ENCODE results near the gene MIER2. TPM values are rescaled to one million over a fixed set of nuclear protein-coding genes. Genes with fewer than 3 reads are reported as not detected.

The MIER2 gene
- total RNA-seq, 1 donor from 2014 or later: 44.5 TPM

DNA sequence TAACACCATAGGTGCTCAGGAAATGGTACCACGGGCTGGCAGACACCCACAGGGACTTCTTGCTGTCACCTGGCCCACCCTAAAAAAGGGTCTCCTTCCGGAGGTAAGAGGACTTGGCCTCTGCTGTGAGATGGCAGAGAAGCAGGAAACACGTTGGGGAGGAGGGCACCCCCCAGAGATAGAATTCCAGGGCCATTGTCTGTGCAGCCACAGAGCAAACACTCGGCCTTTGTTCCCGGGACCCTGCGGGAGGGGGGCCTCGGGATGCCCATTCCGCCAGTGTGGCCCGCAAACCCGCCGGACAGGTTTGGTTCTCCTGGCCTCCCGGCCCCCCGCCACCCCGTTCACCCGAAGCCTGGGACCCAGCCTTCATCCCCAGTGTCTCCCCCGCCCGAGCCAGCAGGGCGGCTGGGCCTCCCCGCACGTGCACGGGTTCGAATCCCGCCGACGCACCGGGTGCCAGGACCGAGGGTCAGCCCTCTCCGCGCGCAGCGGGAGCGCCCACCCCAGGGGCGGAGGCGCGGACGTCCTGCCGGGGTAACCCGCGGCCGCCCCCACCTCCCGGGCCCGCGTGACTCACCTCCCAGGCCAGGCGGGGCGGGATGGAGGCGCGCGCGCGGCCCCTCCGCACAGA, 54.1 kb downstream of the MIER2 start:
- peaks cover 22% of the 10 kb centered on the region for H3K4me1 Mint-ChIP-seq (ENCODE audit: low read depth)
- no peak for DNase-seq (ENCODE audit: low spot score)

GRCh38 chr19:289651-290371, 54.8 kb downstream of the MIER2 start:
- Mint-ChIP-seq H3K36me3 (ENCODE audit: low read depth) (no peaks in the 10 kb centered on the region), H3K4me1 (ENCODE audit: low read depth) (peaks cover 16% of the 10 kb centered on the region), H3K27me3 (ENCODE audit: low read depth) (peaks cover 18% of the 10 kb centered on the region), H3K9me3 (ENCODE audit: low read depth) (no peaks in the 10 kb centered on the region), H3K27ac (ENCODE audit: unreplicated experiment) (no peak overlapping the region), H3K4me3 (ENCODE audit: unreplicated experiment) (no peak overlapping the region)
- no peak for TF ChIP-seq CTCF (IDR thresholded peaks at IDR 0.05)
- DNase-seq (ENCODE audit: low spot score): no peak

More for the DNA sequence above, 54.1 kb downstream of the MIER2 start:
- H3K9me3 Mint-ChIP-seq (ENCODE audit: low read depth): no peaks in the 10 kb centered on the region
- peaks cover 18% of the 10 kb centered on the region for H3K27me3 Mint-ChIP-seq (ENCODE audit: low read depth)
- H3K27ac Mint-ChIP-seq (ENCODE audit: unreplicated experiment): no peak overlapping the region
- H3K36me3 Mint-ChIP-seq (ENCODE audit: low read depth): no peaks in the 10 kb centered on the region
- no peak for TF ChIP-seq CTCF (IDR thresholded peaks at IDR 0.05)
- peak overlapping the region; percentile 40 for H3K4me3 Mint-ChIP-seq (ENCODE audit: unreplicated experiment)

DNA sequence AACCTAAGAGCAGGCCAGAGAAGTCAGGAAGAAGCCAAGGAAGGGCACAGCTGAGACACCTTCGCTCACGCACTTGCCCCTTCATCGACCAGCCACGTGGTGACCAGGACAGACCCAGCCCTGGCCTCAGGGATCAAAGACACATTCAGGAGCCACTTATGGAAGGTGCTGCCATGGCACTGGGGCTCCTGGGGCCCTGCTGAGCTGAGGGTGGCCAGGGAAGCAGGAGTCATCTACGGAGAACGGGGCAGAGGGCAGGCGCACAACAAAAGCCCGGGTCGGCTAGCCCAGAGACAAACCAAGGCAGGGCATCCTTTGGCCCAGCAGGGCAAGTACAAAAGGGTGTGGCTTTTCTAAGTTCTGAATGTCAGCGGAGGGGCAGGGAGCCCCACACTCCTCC, 55.7 kb downstream of the MIER2 start:
- TF ChIP-seq CTCF (IDR thresholded peaks at IDR 0.05): no peak
- Mint-ChIP-seq H3K27ac (ENCODE audit: unreplicated experiment) (no peak overlapping the region), H3K4me3 (ENCODE audit: unreplicated experiment) (no peak overlapping the region), H3K4me1 (ENCODE audit: low read depth) (peaks cover 7% of the 10 kb centered on the region), H3K36me3 (ENCODE audit: low read depth) (no peaks in the 10 kb centered on the region), H3K9me3 (ENCODE audit: low read depth) (no peaks in the 10 kb centered on the region), H3K27me3 (ENCODE audit: low read depth) (peaks cover 11% of the 10 kb centered on the region)
- no peak for DNase-seq (ENCODE audit: low spot score)

DNA sequence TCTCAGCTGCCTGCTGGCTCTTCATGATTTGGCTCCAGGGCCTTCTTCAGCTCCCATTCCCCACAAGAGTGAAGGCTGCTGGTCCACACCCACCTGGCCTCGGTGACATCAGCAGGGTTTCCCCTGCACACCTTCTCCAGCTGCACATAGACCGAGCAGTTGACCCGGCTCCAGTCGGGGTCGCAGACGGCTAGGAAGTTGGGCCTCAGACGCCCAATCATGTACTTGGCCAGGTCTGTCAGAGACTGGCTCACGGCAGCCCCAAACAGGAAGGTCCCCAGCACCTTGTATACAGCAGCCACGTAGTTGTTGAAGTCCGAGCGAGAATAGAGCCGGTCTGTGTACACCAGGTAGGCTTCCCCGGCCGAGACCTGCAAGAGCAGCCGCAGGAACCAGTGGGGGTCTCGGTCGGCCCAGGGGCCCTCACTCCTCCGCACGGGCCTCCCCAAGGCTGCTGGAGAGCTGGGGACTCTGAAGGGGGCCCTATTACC, 57.2 kb downstream of the MIER2 start:
- Mint-ChIP-seq H3K9me3 (ENCODE audit: low read depth) (no peaks in the 10 kb centered on the region), H3K27ac (ENCODE audit: unreplicated experiment) (no peak overlapping the region), H3K27me3 (ENCODE audit: low read depth) (peaks cover 1% of the 10 kb centered on the region), H3K4me1 (ENCODE audit: low read depth) (peaks cover 5% of the 10 kb centered on the region), H3K4me3 (ENCODE audit: unreplicated experiment) (no peak overlapping the region), H3K36me3 (ENCODE audit: low read depth) (no peaks in the 10 kb centered on the region)
- peak; percentile 62 for DNase-seq (ENCODE audit: low spot score)
- no peak for TF ChIP-seq CTCF (IDR thresholded peaks at IDR 0.05)

DNA sequence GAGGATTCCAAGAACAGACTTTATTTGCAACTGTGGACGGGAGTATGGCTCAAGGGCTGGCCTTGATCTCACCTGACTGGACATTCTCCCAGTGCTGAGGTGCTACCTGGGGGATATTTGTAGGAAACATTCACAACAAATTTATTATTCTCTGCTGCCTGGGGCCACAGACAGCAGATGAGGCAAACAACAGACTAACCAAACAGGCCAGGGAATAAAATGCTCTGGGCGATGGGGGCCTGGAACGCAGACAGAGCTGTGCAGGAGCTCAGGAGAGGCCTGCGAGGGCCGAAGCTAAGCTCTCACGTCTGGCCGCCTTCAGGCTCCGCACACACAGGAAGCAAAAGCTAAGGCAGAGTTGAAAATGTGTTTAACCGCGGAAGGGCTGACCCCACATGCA, 61.2 kb downstream of the MIER2 start:
- no peak for DNase-seq (ENCODE audit: low spot score)
- Mint-ChIP-seq H3K27ac (ENCODE audit: unreplicated experiment) (no peak overlapping the region), H3K36me3 (ENCODE audit: low read depth) (no peaks in the 10 kb centered on the region), H3K9me3 (ENCODE audit: low read depth) (no peaks in the 10 kb centered on the region), H3K27me3 (ENCODE audit: low read depth) (peaks cover 2% of the 10 kb centered on the region), H3K4me3 (ENCODE audit: unreplicated experiment) (no peak overlapping the region), H3K4me1 (ENCODE audit: low read depth) (no peaks in the 10 kb centered on the region)
- TF ChIP-seq CTCF (IDR thresholded peaks at IDR 0.05): no peak

All from chondrocyte (in vitro differentiated cells).